GM10847 (cell line): ENCODE results near the gene SLC44A2.
A peak's percentile ranks its signal among the peaks of the same experiment; 100 is the strongest.

Source experiments
- POLR2A ChIP-seq: IDR thresholded peaks from 2 replicates; pipeline ENCODE4 v1.6.1; 2011; ENCODE audit not compliant: insufficient read length; ENCODE audit errors: extremely low read depth

SLC44A2 gene

GRCh38 chr19:10603084-10603872 is 22.1 kb upstream of the SLC44A2 start:
- peak; percentile 14 for TF ChIP-seq POLR2A

- TF ChIP-seq POLR2A, result no peak
Observed at GRCh38 chr19:10603873-10604459, 21.4 kb upstream of the SLC44A2 start.

- no peak for TF ChIP-seq POLR2A
Observed at GRCh38 chr19:10604460-10604980, 20.8 kb upstream of the SLC44A2 start.

- no peak for TF ChIP-seq POLR2A
Observed at GRCh38 chr19:10611907-10612306, 13.4 kb upstream of the SLC44A2 start.

GRCh38 chr19:10612499-10613119 is 12.7 kb upstream of the SLC44A2 start:
- no peak for TF ChIP-seq POLR2A

GRCh38 chr19:10615429-10616023 is 9.8 kb upstream of the SLC44A2 start:
- TF ChIP-seq POLR2A, result no peak

DNA sequence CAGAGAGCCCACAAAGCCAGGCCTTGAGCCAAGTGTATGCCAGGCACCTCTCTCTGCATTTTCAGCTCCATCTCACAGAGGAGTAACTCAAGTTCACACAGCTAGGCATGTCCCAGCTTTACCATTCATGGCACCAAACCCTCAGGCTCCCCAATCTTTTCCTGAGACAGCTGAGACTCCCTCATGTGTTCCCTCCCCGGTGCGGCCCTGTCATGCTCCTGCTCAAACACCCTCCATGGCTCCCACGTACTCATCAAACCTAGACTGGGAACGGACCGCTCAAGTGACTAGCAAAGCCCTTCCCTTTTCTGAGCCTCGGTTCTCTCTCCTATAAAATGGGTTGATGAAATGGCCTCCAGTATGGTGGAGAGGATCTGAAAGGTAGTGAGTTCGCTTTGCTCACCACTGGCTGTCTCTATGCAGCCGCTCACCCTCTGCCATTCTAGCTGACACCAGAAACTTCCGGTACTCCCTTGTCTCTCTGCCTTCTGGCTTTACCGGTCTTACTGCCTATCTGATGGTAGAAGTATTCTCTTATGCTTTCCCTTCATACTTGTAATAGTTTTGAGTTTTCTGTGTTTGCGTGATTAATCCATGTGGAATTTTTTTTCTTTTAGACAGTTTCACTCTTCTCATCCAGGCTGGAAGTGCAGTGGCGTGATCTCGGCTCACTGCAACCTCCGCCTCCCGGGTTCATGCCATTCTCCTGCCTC is 7.8 kb upstream of the SLC44A2 start:
- TF ChIP-seq POLR2A, result no peak

- no peak for TF ChIP-seq POLR2A
Observed at GRCh38 chr19:10618846-10619245, 6.5 kb upstream of the SLC44A2 start.

- no peak for TF ChIP-seq POLR2A
Observed at GRCh38 chr19:10620786-10621185, 4.6 kb upstream of the SLC44A2 start.

DNA sequence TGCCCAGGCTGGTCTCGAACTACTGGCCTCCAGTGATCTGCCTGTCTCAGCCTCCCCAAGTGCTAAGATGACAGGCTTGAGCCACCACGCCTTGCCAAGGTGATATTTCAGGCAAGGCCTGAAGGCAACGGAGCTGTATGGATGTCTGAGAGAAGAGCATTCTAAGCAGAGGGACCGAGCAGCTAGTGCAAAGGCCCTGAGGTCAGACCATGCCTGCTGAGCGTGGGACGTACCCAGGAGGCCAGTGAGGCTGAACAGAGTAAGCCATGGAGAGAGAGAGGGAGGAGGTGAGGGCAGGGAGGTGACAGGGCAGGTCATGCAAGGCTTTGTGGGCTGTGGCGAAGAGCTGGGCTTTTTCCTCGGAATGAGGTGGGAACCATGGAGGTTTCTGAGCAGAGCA is 3.4 kb upstream of the SLC44A2 start:
- no peak for TF ChIP-seq POLR2A

- TF ChIP-seq POLR2A, result no peak
Observed at GRCh38 chr19:10624585-10624984, 768 bp upstream of the SLC44A2 start.

- TF ChIP-seq POLR2A, result no peak
Observed at GRCh38 chr19:10625762-10626138, 397 bp downstream of the SLC44A2 start.

DNA sequence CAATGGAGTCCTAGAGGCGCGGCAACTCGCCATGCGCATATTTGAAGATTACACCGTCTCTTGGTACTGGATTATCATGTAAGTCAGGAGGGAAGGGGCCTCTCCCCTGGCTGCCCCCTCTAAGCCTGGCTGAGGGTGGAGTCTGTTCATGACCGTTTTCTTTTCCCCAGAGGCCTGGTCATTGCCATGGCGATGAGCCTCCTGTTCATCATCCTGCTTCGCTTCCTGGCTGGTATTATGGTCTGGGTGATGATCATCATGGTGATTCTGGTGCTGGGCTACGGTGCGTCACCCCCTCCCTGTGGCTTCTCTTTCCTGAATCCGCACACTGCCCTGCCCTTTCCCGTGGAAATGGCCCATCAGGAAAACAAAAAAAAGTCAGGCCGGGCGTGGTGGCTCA is 6.5 kb downstream of the SLC44A2 start:
- no peak for TF ChIP-seq POLR2A

GRCh38 chr19:10634430-10634829 is 9.1 kb downstream of the SLC44A2 start:
- no peak for TF ChIP-seq POLR2A

- no peak for TF ChIP-seq POLR2A
Observed at GRCh38 chr19:10634963-10635362, 9.6 kb downstream of the SLC44A2 start.
